H9 (cell line): ENCODE results near the gene CD84. TPM values are rescaled to one million over a fixed set of nuclear protein-coding genes. Genes with fewer than 3 reads are reported as not detected.

Source experiments
- DNase-seq: peaks from one replicate; pipeline ENCODE4 v3.0.0-alpha.2; 2017
- H2AFZ ChIP-seq: one replicate; pipeline ENCODE4 v1.6.1; 2013; ENCODE audit warnings: mild to moderate bottlenecking, low read length, control low read depth, moderate library complexity
- H2AK5ac ChIP-seq: 2 replicates; pipeline ENCODE4 v1.6.1; 2013; ENCODE audit warnings: low read length, control low read depth, mixed read lengths; ENCODE audit not compliant: insufficient read length
- H2BK120ac ChIP-seq: one replicate; pipeline ENCODE4 v1.6.1; 2013; ENCODE audit warnings: low read depth, mild to moderate bottlenecking, low read length, control low read depth, inconsistent platforms; ENCODE audit not compliant: poor library complexity, severe bottlenecking
- H2BK12ac ChIP-seq: 2 replicates; pipeline ENCODE4 v1.6.1; 2013; ENCODE audit warnings: low read length, control low read depth, mixed read lengths, low read depth; ENCODE audit not compliant: insufficient read length
- H2BK15ac ChIP-seq: 2 replicates; pipeline ENCODE4 v1.6.1; 2013; ENCODE audit warnings: low read depth, low read length, control low read depth
- H2BK20ac ChIP-seq: one replicate; pipeline ENCODE4 v1.6.1; 2013; ENCODE audit warnings: low read depth, mild to moderate bottlenecking, low read length, control low read depth, inconsistent platforms; ENCODE audit not compliant: poor library complexity, severe bottlenecking
- H2BK5ac ChIP-seq: 2 replicates; pipeline ENCODE4 v1.6.1; 2013; ENCODE audit warnings: low read length, control low read depth, mixed read lengths; ENCODE audit not compliant: insufficient read length
- H3K14ac ChIP-seq: 2 replicates; pipeline ENCODE4 v1.6.1; 2013; ENCODE audit warnings: low read length, control low read depth; ENCODE audit not compliant: insufficient read depth
- H3K18ac ChIP-seq: 2 replicates; pipeline ENCODE4 v1.6.1; 2013; ENCODE audit warnings: low read depth, mild to moderate bottlenecking, mixed read lengths, low read length, control low read depth; ENCODE audit not compliant: insufficient read length
- H3K23ac ChIP-seq: 2 replicates; pipeline ENCODE4 v1.6.1; 2013; ENCODE audit warnings: low read length, control low read depth, mixed read lengths, low read depth; ENCODE audit not compliant: insufficient read length
- H3K23me2 ChIP-seq: 2 replicates; pipeline ENCODE4 v1.6.1; 2013; ENCODE audit warnings: low read depth, mild to moderate bottlenecking, mixed read lengths, low read length, control low read depth; ENCODE audit not compliant: insufficient read length, poor library complexity, severe bottlenecking
- H3K27ac ChIP-seq: 2 replicates; pipeline ENCODE4 v1.5.1; 2013; ENCODE audit warnings: low read length, control low read depth, mixed read lengths, low read depth; ENCODE audit not compliant: insufficient read length
- H3K27me3 ChIP-seq: 2 replicates; pipeline ENCODE4 v1.6.1; 2013; ENCODE audit warnings: low read length, control low read depth, inconsistent platforms; ENCODE audit not compliant: insufficient read depth
- H3K4ac ChIP-seq: 2 replicates; pipeline ENCODE4 v1.6.1; 2013; ENCODE audit warnings: low read depth, mild to moderate bottlenecking, control low read depth, inconsistent platforms, low read length, moderate library complexity
- H3K4me1 ChIP-seq: 2 replicates; pipeline ENCODE4 v1.6.1; 2013; ENCODE audit warnings: low read length, control low read depth, inconsistent platforms; ENCODE audit not compliant: insufficient read depth
- H3K4me2 ChIP-seq: 2 replicates; pipeline ENCODE4 v1.6.1; 2013; ENCODE audit warnings: low read length, control low read depth, mixed read lengths; ENCODE audit not compliant: insufficient read length, insufficient read depth
- H3K56ac ChIP-seq: 2 replicates; pipeline ENCODE4 v1.6.1; 2013; ENCODE audit warnings: low read depth, mild to moderate bottlenecking, mixed read lengths, low read length, control low read depth; ENCODE audit not compliant: insufficient read length
- H3K79me1 ChIP-seq: 2 replicates; pipeline ENCODE4 v1.6.1; 2013; ENCODE audit warnings: low read depth, mild to moderate bottlenecking, moderate library complexity, low read length, control low read depth, inconsistent platforms; ENCODE audit not compliant: insufficient read depth, poor library complexity, severe bottlenecking
- H3K79me2 ChIP-seq: 2 replicates; pipeline ENCODE4 v1.6.1; 2013; ENCODE audit warnings: low read length, control low read depth, inconsistent platforms; ENCODE audit not compliant: insufficient read depth
- H3K9ac ChIP-seq: 2 replicates; pipeline ENCODE4 v1.6.1; 2013; ENCODE audit warnings: low read length, control low read depth, mixed read lengths; ENCODE audit not compliant: insufficient read length; ENCODE audit errors: extremely low read depth
- H3K9me3 ChIP-seq: one replicate; pipeline ENCODE4 v1.6.1; 2013; ENCODE audit warnings: low read depth, low read length, inconsistent platforms; ENCODE audit not compliant: control insufficient read depth
- H3T11ph ChIP-seq: one replicate; pipeline ENCODE4 v1.6.1; 2013; ENCODE audit warnings: mild to moderate bottlenecking, low read length, control low read depth, inconsistent platforms
- H4K20me1 ChIP-seq: one replicate; pipeline ENCODE4 v1.6.1; 2013; ENCODE audit not compliant: control insufficient read depth, insufficient read length, insufficient read depth
- H4K5ac ChIP-seq: 2 replicates; pipeline ENCODE4 v1.6.1; 2013; ENCODE audit warnings: low read depth, mild to moderate bottlenecking, mixed read lengths, low read length, control low read depth; ENCODE audit not compliant: insufficient read length
- H4K8ac ChIP-seq: replicated peaks from 2 replicates; pipeline ENCODE4 v1.6.1; 2013; ENCODE audit warnings: low read length, control low read depth, mixed read lengths, low read depth; ENCODE audit not compliant: insufficient read length
- H4K91ac ChIP-seq: 2 replicates; pipeline ENCODE4 v1.6.1; 2013; ENCODE audit warnings: low read depth, mild to moderate bottlenecking, moderate library complexity, mixed read lengths, low read length, control low read depth; ENCODE audit not compliant: insufficient read length
- H3K27ac Mint-ChIP-seq, 3 experiments: 2 replicates in 2 of 3; 3 replicates in 1 of 3; pipeline ENCODE4 v1.8.0; 2020 to 2021; ENCODE audit warnings: mixed read lengths in 3 of 3, mild to moderate bottlenecking in 1 of 3, moderate library complexity in 1 of 3
- H3K27me3 Mint-ChIP-seq: 2 replicates; pipeline ENCODE4 v1.8.0; 2021; ENCODE audit warnings: low read depth, mild to moderate bottlenecking, moderate library complexity, mixed read lengths
- H3K36me3 Mint-ChIP-seq, 3 experiments: 2 replicates in 2 of 3; 3 replicates in 1 of 3; pipeline ENCODE4 v1.8.0; 2020 to 2021; ENCODE audit warnings: low read depth in 3 of 3, mixed read lengths in 3 of 3; ENCODE audit not compliant: insufficient read depth in 1 of 3
- H3K4me1 Mint-ChIP-seq, 2 experiments: 2 replicates each; pipeline ENCODE4 v1.8.0; 2020; ENCODE audit warnings: mixed read lengths in 2 of 2
- H3K4me3 Mint-ChIP-seq, 2 experiments: 2 replicates in 1 of 2; 3 replicates in 1 of 2; pipeline ENCODE4 v1.8.0; 2020 to 2021; ENCODE audit warnings: mild to moderate bottlenecking in 2 of 2, mixed read lengths in 2 of 2, moderate library complexity in 1 of 2
- H3K9me3 Mint-ChIP-seq, 2 experiments: 2 replicates in 1 of 2; 3 replicates in 1 of 2; pipeline ENCODE4 v1.8.0; 2020; ENCODE audit warnings: mild to moderate bottlenecking in 2 of 2, mixed read lengths in 2 of 2, moderate library complexity in 1 of 2
- WGBS: extraction: QIAGEN DNeasy Blood & Tissue Kit; methylation state at CpG from one replicate; pipeline ENCODE4 v1.1.7; 2013; ENCODE audit warnings: missing lambda C conversion rate, low lambda C conversion rate, mixed read lengths; ENCODE audit not compliant: insufficient read length; ENCODE audit errors: extremely low coverage; 5-methylcytosine and 5-hydroxymethylcytosine counted together
- total RNA-seq: library from RNA; stranded (reverse); gene quantifications from 2 replicates; pipeline ENCODE4 v1.2.1, GENCODE V29; 2021
- TF ChIP-seq, protein P1 (sequence below): fragments of 200-600 bp; sonication (generic); conservative IDR thresholded peaks from 3 replicates; pipeline ENCODE4 v1.8.0; 2021; ENCODE audit warnings: antibody characterized with exemption, mild to moderate bottlenecking

Gene CD84
- total RNA-seq, 1 experiment from 2014 or later = not detected

DNA sequence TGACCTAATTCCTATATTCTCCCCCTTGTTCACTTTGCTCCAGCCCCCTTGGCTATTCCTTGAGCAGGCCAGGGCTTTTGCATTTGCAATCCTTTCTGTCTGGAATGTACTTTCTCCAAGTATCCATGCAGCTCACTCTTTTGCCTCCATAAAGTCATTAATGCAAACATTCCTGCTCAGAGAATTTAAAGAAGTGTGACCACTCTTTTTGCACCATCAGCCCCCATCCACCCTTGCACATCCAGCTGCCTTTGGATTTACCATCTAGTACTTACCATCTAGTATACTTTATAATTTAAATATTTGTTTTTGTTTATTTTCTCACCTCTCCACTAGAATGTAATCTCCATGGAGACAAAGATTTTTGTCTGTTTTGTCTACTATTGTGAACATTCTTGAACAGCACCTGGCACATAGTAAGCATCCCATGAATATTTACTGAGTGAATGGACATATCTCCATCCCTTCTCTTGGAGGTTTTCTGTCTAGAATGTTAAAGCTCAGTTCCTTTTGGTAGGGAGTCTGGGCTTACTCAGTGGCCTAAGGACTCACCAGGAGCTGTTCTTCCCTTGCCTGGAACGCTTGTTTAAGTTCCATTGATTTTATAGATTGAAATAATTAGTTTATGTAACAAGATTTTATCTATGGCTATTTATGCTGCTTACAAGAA is 78.8 kb downstream of the CD84 start:
- H3K18ac ChIP-seq = no peak overlapping the region
- no peak overlapping the region for H3K9ac ChIP-seq
- no peaks in the 10 kb centered on the region for H4K20me1 ChIP-seq
- H4K5ac ChIP-seq = no peak overlapping the region
- no peak overlapping the region for H4K8ac ChIP-seq
- Mint-ChIP-seq H3K36me3 (peaks cover 1 to 9% (median 7%) of the 10 kb centered on the region in 3 experiments; a peak in 3 of 7 replicates), H3K9me3 (peaks cover 15% of the 10 kb centered on the region in 2 experiments), H3K27me3 (peaks cover 6% of the 10 kb centered on the region), H3K27ac (no peak overlapping the region), H3K4me1 (peaks cover 6% of the 10 kb centered on the region in 2 experiments; a peak in 3 of 4 replicates), H3K4me3 (no peak overlapping the region)
- H3K23me2 ChIP-seq = no peaks in the 10 kb centered on the region
- H2BK20ac ChIP-seq = no peak overlapping the region
- H3K14ac ChIP-seq = no peak overlapping the region
- no peak for DNase-seq
- no peak overlapping the region for H2BK12ac ChIP-seq
- H2BK5ac ChIP-seq = no peak overlapping the region
- no peaks in the 10 kb centered on the region for H3K79me1 ChIP-seq
- H3K4me2 ChIP-seq = no peak overlapping the region
- H3K4ac ChIP-seq = no peak overlapping the region
- no peaks in the 10 kb centered on the region for H3K4me1 ChIP-seq
- H3K27me3 ChIP-seq = no peaks in the 10 kb centered on the region
- no peak overlapping the region for H2BK15ac ChIP-seq
- H3T11ph ChIP-seq = no peak overlapping the region
- H2AK5ac ChIP-seq = no peak overlapping the region
- H3K56ac ChIP-seq = no peak overlapping the region
- H4K91ac ChIP-seq = no peak overlapping the region
- H2AFZ ChIP-seq = no peak overlapping the region
- H3K27ac ChIP-seq = no peak overlapping the region
- TF ChIP-seq, protein P1, sequence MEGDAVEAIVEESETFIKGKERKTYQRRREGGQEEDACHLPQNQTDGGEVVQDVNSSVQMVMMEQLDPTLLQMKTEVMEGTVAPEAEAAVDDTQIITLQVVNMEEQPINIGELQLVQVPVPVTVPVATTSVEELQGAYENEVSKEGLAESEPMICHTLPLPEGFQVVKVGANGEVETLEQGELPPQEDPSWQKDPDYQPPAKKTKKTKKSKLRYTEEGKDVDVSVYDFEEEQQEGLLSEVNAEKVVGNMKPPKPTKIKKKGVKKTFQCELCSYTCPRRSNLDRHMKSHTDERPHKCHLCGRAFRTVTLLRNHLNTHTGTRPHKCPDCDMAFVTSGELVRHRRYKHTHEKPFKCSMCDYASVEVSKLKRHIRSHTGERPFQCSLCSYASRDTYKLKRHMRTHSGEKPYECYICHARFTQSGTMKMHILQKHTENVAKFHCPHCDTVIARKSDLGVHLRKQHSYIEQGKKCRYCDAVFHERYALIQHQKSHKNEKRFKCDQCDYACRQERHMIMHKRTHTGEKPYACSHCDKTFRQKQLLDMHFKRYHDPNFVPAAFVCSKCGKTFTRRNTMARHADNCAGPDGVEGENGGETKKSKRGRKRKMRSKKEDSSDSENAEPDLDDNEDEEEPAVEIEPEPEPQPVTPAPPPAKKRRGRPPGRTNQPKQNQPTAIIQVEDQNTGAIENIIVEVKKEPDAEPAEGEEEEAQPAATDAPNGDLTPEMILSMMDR = no peak
- H3K79me2 ChIP-seq = no peaks in the 10 kb centered on the region
- WGBS = no CpG with 5 or more reads among the region's 1 CpG
- no peak overlapping the region for H2BK120ac ChIP-seq
- H3K23ac ChIP-seq = no peak overlapping the region
- H3K9me3 ChIP-seq = no peaks in the 10 kb centered on the region
